Right lung (tissue), 10 donors: ENCODE results near the gene HPCAL1. TPM values are rescaled to one million over a fixed set of nuclear protein-coding genes. Genes with fewer than 3 reads are reported as not detected.
"Not testable (repeated sequence)": the region's sequence is repeated elsewhere in the genome, so short reads cannot be mapped to it uniquely, and the experiment has no call there.

Experiments used
- DNase-seq, 2 donors: peaks; one replicate each; pipeline ENCODE4 v3.0.0-alpha.2; 2013
- long read RNA-seq, 8 donors: transcript quantifications; one replicate each; lab custom pipeline, GENCODE V29; 2026
- polyA plus RNA-seq, 5 donors: library from polyadenylated mRNA; unstranded; fragments of 120-200 nt; gene quantifications; one replicate each; pipeline versions ENCODE4 v1.2.1 to v1.2.3, GENCODE V29; 2013; ENCODE audit warnings: inconsistent platforms in 1 of 5, low replicate concordance in 1 of 5; ENCODE audit not compliant: insufficient read length in 5 of 5, insufficient read depth in 1 of 5

The HPCAL1 gene
- 10 to 100 TPM; 48.4 to 95.0 (median 72.2) TPM for polyA plus RNA-seq
- long read RNA-seq, donor 1, transcript HPCAL1-201 (5 exons, 1,751 nt) = major isoform, 64 of 72 reads
- long read RNA-seq, donor 1, partial matches to known transcripts = 7 of 72 reads
- long read RNA-seq, donor 1, other reads (novel, unspliced or antisense) = 0 of 72 reads
- long read RNA-seq, donor 2, transcript HPCAL1-201 (5 exons, 1,751 nt) = major isoform, 26 of 26 reads
- long read RNA-seq, donor 2, partial matches to known transcripts = 0 of 26 reads
- long read RNA-seq, donor 2, other reads (novel, unspliced or antisense) = 0 of 26 reads
- long read RNA-seq, donor 3, transcript HPCAL1-201 (5 exons, 1,751 nt) = major isoform, 40 of 46 reads
- long read RNA-seq, donor 3, partial matches to known transcripts = 5 of 46 reads
- long read RNA-seq, donor 3, other reads (novel, unspliced or antisense) = 0 of 46 reads
- long read RNA-seq, donor 4, transcript HPCAL1-201 (5 exons, 1,751 nt) = major isoform, 30 of 35 reads
- long read RNA-seq, donor 4, partial matches to known transcripts = 5 of 35 reads
- long read RNA-seq, donor 4, other reads (novel, unspliced or antisense) = 0 of 35 reads
- long read RNA-seq, donor 5, transcript HPCAL1-201 (5 exons, 1,751 nt) = major isoform, 38 of 38 reads
- long read RNA-seq, donor 5, partial matches to known transcripts = 0 of 38 reads
- long read RNA-seq, donor 5, other reads (novel, unspliced or antisense) = 0 of 38 reads
- long read RNA-seq, donor 6, transcript HPCAL1-201 (5 exons, 1,751 nt) = major isoform, 55 of 71 reads
- long read RNA-seq, donor 6, partial matches to known transcripts = 16 of 71 reads
- long read RNA-seq, donor 6, other reads (novel, unspliced or antisense) = 0 of 71 reads
- long read RNA-seq, donor 7, transcript HPCAL1-201 (5 exons, 1,751 nt) = major isoform, 43 of 50 reads
- long read RNA-seq, donor 7, partial matches to known transcripts = 0 of 50 reads
- long read RNA-seq, donor 7, other reads (novel, unspliced or antisense) = 7 of 50 reads
- long read RNA-seq, donor 8, transcript HPCAL1-201 (5 exons, 1,751 nt) = major isoform, 12 of 12 reads
- long read RNA-seq, donor 8, partial matches to known transcripts = 0 of 12 reads
- long read RNA-seq, donor 8, other reads (novel, unspliced or antisense) = 0 of 12 reads

DNA sequence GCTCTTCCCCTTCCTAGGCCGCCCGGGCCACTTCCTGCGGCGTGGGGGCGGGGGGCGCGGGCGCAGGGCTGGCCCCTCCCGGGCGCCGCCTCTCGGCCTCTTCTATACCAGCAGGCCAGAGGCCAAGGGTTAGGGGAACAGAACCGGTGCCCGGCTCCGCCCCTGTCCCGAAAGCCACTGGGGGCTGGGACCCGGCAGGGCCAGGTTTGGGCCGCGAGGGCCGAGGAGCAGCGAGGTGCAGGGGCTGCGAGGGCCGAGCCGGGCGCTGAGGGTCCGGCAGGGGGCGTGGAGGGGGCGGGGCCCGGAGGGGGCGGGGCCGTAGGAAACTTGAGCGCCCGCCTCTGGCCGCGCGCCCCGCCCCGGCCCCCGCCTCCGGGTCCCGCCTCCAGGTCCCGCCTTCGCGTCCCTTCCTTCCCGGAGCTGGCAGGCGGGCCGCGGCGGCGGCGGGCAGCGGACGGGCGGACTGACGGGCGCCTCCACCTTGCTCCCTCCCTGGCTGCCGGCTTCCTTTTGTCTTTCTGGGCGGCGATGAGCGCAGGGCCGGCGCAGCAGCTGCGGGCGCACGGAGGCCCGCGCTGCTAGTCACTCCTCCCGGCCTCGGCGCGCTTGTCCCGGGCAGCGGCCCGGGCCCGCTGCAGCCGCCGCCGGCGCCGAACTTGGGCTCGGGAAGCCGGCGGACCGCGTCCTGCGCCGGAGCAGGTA is at the start of gene HPCAL1:
Gene HPCAL1 (plus strand): TSS at position 426 of the 702 bp plus-strand sequence. CDS start 116,854 bp downstream, outside the sequence.
- DNase-seq = peak; percentile 83

DNA sequence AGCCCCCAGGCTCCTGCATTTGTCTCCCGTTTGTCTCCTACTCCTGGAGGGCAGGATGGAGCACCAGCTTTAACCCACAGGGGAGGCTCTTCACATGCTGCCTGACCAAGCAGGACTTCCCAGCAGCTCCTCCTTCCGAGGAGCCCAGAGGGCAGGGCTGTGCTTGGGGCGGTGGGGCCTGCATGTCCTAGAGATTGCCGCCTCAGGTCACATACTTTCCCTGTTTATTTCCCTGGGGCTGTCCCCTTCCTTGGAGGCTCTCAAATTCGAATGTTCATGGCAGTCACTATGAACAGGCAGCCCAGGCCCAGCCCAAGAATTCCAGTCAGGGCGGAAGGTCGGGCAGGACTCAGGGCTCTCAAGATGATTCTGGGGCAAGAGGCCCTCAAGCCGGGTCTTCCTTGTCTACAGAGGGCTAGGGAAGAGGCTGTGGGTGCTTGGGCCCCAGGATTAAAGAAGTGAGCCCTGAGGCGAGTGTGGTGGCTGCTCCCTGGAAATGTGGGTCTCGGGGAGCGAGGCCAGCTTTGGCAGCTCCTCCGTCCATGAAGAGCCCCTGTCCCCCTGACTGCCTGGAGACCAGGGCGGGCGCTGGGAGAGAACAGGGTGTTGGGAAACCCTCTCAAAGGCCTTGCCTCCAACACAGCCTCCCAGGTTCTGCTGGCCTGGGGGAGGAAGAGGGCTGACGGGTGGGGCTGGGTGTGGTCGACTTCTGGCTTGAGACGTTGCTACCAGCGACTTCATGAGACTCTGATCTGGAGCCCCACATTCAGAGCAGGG is 48.9 kb upstream of the HPCAL1 start:
- no peak for DNase-seq

DNA sequence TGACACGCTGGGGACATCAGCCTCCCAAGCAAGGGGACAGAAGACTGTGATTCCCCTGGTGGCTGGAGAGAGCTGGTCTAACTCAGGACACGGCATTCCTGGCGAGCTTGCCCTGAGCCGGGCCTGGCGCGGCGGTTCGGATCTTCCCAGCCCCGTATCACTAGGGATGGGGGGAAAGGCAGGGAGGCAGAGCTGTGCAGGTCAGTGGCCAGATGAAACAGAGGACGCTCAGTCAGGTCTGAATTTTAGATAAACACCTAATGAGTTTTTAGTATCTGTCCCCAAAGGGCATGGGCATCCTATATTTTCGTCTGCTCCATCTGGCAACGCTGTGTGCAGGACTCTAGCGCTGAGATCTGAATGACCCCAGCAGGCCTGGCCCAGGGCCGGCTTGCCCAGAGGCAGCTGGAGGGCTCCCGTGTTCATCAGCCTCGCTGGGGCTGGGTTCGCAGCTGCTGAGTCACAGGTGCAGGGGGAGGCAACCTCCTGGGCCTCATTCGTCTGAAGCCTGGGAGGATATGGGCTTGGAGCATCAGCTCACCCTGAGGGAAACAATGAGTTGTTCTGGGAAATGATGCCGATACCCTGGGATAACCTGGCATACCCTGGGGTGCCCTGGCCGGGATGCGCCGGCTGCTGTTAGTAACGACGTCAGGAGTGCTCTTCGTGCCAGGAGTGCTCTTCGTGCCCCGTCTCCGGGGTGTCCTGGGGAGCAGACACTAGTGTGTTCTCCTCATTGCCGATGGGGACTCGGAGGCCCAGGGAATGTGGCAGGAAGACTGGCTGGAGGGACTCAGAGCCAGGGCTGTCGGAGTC is 48.1 kb upstream of the HPCAL1 start:
- no peak for DNase-seq

DNA sequence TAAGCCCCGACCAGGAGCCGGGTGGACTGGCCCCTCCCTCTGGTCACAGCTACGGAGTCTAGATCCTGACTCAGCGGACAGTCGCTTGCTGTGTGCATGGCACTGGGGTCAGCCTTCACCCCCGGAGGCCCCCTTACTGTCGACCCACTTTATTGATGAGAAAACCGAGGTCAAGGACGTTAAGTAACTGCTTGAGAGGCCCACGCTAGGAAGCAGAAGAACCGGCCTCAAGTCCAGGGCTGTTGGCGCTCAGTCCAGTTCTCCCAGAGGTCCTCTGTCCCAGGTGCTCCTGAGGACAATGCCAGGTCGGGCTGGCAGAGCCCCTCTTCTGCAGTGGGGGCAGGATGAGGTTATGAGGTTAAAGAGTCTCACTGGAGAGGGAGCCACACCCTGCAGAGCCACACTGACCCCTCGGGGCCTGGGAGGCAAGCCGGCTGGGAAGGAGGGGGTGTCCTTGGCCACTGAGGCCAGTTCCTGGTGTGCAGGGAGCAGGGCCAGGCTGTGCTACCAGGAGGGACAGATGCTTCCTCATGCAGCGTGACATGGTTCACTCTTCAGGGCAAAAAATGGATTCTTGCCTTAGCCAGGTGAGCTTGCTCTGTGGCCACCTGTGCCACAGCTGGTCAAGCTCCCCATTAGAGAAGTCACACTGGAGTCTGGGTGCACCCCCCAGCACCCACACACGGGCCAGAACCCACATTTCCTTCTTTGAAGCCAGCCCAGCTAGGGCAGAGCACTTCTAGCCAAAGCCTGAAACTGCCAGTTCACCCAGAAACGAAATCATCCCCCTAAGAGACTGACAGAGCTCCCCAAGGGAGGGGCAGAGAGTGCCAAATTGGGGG is 47.3 kb upstream of the HPCAL1 start:
- DNase-seq = no peak

DNA sequence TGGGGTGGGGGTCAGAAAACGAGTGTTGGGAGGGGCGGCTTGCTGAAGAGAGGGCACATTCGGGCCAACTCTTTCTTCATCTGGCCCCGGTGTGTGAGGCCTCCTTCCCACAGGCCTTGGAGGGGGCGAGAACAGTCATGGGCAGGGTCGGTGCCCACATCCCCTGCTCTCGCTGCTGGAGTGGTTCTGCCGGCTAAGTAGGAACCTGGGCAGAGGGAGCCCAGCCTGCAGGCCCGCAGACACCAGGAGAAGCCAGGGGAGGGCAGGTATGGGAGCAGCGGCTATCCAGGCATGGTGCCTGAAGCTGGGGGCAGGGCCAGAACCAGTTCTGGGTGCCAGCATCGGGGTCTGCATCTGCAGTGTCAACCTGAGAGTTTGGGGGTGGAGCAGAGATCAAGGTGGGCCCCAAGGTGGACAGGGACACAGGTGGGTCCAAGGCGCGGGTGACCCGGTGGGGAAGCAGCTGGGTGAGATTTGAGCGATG is 46.6 kb upstream of the HPCAL1 start:
- DNase-seq = no peak

DNA sequence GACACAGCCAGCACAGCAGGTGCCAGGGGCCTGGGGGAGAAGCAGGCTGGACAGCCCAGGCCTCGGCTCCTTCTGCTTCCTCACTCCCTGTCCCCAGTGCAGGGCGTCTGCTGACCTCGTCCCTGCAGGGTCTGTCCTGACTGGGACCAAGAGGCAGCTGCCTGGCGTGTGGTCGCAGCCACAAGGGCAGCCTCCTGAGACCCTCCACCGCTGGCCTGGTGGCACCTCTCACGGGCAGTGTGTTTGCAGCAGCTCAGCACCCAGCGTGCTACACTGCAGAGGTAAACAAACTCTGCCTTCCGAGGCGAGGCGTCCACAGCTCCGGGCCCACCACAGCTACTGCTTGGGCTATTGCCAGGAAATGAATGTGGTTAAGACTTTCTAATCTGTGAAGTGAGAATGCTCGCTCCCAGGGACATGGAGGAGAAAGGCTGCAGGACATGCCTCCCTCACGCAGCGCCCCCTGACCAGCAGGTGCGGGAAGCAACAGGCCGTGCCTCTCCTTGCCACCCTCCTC is 46.1 kb upstream of the HPCAL1 start:
- DNase-seq = no peak

DNA sequence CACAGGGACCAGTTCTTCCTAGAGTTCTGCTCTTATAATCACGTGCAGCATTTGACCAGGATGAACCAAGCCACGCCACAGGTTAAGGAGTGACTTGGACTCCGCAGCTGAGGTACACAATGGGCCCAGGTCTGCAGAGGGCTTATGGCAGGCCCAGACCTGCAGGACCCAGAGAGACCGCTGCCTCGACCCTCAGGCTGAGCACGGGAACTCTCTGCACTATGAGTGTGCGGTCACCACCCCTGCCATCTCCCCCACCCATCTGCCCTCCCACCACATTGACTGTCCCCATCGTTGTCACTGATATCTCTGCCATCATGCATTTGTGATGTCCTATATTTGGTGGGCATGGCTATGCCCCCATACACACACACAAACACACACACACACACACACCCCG is 45.7 kb upstream of the HPCAL1 start:
- DNase-seq = no peak

DNA sequence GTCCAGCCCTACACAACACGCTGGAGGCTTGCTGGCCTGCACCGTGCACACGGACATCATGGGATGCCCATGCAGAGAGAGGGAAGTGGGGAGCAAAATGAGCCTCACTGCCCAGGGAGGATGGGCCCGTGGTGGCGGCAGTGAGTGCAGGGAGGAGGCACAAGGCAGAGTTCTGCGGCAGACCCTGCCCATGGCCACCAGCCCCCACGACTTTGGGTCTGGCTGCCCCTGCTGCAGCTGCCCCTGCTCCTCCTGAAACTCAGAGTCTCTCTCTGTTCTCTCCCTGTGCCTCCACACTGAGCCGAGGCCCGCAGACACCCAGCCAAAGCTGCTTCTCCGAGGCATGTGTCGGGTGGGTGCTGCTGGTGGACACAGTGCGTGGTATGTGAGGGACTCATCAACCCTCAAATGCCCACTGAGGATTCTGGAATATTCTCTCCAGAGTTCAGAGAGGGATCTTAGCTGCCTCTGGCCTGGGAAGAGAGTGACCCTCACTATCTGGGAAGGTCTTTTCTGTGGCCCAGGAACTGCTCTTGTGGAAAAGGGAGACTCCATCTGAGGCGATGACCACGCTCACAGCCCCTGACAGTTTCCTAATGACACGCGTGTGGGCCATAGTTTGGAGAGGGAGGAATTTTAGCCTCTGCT is 45.1 kb upstream of the HPCAL1 start:
- no peak for DNase-seq

DNA sequence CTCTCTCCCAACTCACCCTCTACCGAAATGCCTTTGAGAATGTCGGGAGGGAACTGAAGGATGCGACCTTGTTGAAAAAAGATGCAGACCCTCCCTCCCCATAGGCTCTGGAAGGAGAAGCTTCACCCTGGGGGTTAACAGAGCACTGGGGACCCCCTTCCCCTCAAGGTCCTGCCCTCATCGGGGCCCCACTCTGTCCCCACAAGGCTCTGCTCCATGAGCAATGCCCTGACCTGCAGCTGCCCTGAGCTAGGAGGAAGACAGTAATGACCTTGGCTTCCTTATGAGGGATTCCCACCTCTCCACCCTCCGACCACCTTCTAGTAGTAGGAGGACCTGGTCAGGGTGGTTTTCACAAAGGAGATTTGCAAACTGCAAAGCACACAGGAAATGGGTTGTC is 44.4 kb upstream of the HPCAL1 start:
- DNase-seq = no peak

DNA sequence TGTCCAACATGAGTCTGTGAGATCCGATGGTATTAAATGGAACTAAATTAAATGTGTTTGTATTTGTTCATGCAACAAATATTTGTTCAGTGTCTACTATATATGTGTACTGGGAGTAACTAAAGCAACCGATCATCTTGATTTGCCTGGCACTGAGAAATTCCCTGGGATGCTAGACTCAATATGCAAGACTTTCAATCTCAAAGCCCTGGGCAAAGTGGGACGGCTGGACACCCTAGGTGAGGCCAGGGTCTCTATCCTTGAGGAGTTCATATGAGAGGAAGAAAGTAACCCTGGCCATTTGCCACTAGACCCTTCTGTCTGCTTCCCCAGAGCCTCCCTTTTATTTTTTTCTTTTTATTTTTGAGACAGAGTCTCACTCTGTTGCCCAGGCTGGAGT is 44.0 kb upstream of the HPCAL1 start:
- no peak for DNase-seq

DNA sequence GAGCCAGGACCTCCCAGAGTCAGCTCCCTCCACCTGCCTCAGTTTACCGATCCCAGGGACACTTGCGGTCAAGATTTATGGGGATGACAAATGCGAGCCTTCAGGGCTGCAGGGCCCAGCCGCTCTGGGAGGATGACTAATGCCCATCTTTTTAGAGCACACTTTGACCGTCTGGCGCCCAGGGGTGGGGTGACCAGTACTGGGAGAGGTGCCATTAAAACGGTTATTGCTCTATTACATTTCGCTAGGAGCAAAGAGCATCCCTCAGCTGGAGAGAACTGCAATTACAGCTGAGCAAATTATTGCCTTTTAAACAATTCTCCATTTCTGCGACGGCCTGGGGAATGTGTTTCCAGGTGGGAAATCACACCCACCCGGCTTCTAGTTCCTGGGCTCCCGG is 42.6 kb upstream of the HPCAL1 start:
- no peak for DNase-seq

DNA sequence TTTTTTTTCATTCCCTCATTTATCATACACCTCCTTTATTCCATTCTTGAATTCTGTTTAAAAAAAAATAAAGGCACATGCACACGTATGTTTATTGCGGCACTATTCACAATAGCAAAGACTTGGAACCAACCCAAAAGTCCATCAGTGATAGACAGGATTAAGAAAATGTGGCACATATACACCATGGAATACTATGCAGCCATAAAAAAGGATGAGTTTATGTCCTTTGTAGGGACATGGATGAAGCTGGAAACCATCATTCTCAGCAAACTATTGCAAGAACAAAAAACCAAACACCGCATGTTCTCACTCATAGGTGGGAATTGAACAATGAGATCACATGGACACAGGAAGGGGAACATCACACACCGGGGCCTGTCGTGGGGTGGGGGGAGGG is 39.2 kb upstream of the HPCAL1 start:
- not testable (repeated sequence) for DNase-seq

DNA sequence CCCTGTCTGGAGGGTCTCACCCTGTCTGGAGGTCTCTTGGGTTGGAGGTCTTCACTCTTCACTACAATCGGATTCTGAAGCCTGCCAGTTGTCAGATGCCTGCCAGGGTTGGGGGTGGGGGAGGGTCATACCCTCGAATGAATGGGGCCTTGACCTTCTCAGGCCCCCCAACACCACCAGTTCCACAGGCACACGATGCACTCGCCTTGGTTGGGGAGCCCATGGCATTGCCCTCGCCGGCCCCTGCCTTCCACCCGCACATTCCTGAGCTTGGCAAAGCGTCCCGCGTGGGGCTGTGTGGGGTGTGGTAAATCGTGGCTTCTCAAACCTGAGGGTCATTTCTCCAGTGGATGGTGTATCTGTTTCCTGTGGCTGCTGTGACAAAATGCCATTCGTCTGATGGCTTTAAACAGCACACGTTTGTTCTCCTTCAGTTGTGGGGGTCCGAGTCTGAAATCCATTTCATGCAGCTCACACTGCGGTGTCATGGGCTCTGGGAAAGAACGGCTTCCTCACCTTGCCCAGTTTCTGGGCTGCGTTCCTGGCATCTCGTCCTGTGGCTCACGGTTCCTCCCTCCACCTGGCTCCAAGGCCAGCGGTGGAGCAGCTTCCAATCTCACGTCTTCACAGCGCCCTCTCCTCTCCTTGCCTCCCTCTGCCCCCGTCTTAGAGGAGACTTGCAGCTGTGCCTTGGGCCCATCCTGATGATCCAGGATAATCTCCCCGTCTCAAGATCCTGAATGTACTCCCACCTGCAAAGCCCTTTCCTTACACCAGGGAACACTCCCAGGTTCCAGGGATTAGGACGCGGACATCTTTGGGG is 38.0 kb upstream of the HPCAL1 start:
- no peak for DNase-seq

DNA sequence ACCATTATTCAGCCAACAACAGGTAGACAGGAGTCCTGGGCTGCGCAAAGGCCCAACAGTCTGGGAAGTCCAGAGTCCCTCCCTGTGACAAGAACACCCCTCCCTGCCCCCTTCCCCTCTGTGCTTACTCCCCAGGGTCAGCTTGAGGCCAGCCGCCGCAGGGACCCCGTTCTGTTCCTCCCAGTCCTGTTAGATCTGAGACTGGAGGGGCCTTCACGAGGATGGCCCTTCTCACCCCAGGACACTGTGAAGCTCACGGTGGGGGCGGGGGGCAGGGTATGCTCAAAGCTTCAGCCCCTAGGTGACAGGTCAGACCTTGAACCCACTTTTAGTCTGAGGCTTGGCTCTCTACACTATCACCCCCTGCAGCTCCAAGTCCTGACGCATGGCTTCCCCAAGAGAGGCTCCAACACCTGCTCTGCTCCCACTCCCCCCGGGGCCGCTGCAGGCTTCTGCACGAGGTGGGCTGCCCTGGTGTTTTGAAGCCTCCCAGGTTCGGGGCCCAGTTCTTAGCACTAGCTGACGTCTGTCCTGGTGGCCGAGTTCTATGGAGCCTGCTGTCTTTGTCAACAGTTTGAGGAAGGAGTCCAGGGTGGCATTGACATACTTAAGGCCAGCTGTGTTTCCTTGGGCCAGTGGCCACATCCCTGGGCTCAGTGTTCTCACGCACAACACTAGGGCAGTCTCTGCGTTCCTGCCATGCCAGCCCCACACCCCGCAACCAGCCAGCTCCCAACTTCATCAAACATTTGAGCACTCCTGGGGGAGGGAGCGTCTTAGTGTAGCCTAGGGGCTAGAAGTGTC is 37.2 kb upstream of the HPCAL1 start:
- no peak for DNase-seq

DNA sequence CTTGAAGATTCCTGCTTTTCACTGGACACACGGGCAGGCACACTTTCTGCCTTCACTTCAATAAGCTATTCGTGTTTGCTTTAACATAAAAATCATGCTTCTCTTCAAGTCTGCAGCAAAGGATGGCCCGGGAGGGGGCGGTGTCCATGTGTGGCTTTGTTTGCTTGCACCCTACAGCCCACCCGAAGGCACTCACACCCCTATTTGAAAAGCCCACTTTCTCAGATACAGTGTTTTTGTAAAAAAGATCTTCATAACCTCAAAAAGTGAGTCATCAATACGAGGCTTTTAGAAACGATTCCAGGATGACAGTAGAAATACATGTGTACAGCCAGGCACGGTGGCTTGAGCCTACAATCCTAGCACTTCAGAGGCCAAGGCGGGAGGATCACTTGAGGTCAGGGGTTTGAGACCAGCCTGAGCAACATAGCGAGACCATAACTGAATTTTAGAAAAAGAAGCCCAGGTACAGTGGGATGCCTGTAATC is 36.5 kb upstream of the HPCAL1 start:
- DNase-seq = no peak

DNA sequence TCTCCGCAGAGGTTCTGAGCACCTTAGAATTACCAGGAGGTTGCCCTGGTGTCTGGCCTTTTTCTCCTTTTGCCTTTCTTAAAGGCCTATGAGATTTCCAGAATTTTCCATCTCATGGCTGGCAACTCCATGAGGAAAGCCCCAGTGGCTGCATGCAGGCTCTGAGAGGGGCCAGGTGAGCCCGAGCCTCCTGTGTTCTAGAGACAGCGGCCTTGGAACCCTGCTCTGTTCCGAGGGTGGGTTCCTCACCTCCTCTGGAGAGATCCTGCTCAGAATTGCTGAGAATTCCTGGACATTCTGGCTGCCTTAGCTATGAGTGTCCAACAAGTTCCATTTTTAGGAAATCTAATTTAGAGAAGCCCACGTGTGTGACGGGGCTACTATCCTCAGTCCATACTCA is 35.7 kb upstream of the HPCAL1 start:
- no peak for DNase-seq
